HT1080 (cell line): ENCODE data around the gene STAT5A. TPM values are rescaled to one million over a fixed set of nuclear protein-coding genes. Genes with fewer than 3 reads are reported as not detected.
"Not testable (repeated sequence)": the region's sequence is repeated elsewhere in the genome, so short reads cannot be mapped to it uniquely, and the experiment has no call there.

Experiments
- DNase-seq: peaks from one replicate; pipeline ENCODE4 v3.0.0-alpha.2; 2015; ENCODE audit warnings: low read depth
- total RNA-seq: library from RNA; depleted of rRNA; stranded (reverse); fragments of >200 nt; shearing (Covaris generic); gene quantifications from 2 replicates; pipeline ENCODE4 v1.2.3, GENCODE V29; 2014

Gene STAT5A
- total RNA-seq, 1 experiment from 2014 or later: 1.7 TPM

- DNase-seq: no peak
Measured at GRCh38 chr17:42283241-42284023, 4.9 kb upstream of the STAT5A start.

GRCh38 chr17:42284024-42284369 is 4.3 kb upstream of the STAT5A start:
- no peak for DNase-seq

GRCh38 chr17:42284566-42284965 is 3.7 kb upstream of the STAT5A start:
- no peak for DNase-seq

GRCh38 chr17:42285346-42286050 is 2.8 kb upstream of the STAT5A start:
- no peak for DNase-seq

- DNase-seq: no peak
Measured at GRCh38 chr17:42286411-42287221, 1.7 kb upstream of the STAT5A start.

- DNase-seq: no peak
Measured at GRCh38 chr17:42287305-42287976, 857 bp upstream of the STAT5A start.

GRCh38 chr17:42288803-42289610 is 709 bp downstream of the STAT5A start:
- no peak for DNase-seq

GRCh38 chr17:42289611-42290181 is 1.4 kb downstream of the STAT5A start:
- no peak for DNase-seq

GRCh38 chr17:42290577-42290976 is 2.3 kb downstream of the STAT5A start:
- DNase-seq: no peak

GRCh38 chr17:42291129-42291528 is 2.8 kb downstream of the STAT5A start:
- DNase-seq: no peak

- DNase-seq: no peak
Measured at GRCh38 chr17:42294469-42295398, 6.4 kb downstream of the STAT5A start.

GRCh38 chr17:42296012-42296411 is 7.7 kb downstream of the STAT5A start:
- no peak for DNase-seq

GRCh38 chr17:42297775-42298174 is 9.5 kb downstream of the STAT5A start:
- not testable (repeated sequence) for DNase-seq

GRCh38 chr17:42299361-42299760 is 11.1 kb downstream of the STAT5A start:
- not testable (repeated sequence) for DNase-seq

GRCh38 chr17:42299913-42300312 is 11.6 kb downstream of the STAT5A start:
- DNase-seq: not testable (repeated sequence)

- DNase-seq: no peak
Measured at GRCh38 chr17:42301022-42301421, 12.7 kb downstream of the STAT5A start.

GRCh38 chr17:42303694-42304093 is 15.4 kb downstream of the STAT5A start:
- no peak for DNase-seq

GRCh38 chr17:42304187-42305030 is 16.1 kb downstream of the STAT5A start:
- DNase-seq: no peak
